ENCODE data around the gene LRRC63.
"Not testable (repeated sequence)": the region's sequence is repeated elsewhere in the genome, so short reads cannot be mapped to it uniquely, and the experiment has no call there.

The LRRC63 gene

GRCh38 chr13:46211483-46212351 lies at the start of gene LRRC63:
LRRC63 (plus strand) TSS chr13:46211928; CDS start chr13:46213035, 1,107 bp downstream.
- DNase-seq (ENCODE audit: low read depth in 2 of 2), result peak; percentile 65 to 69

GRCh38 chr13:46162741-46163140 lies 49.0 kb upstream of the LRRC63 start:
- DNase-seq (ENCODE audit: low read depth in 2 of 2), result not testable (repeated sequence)

- no peak for DNase-seq (ENCODE audit: low read depth in 2 of 2)
Observed at GRCh38 chr13:46164661-46165060, 47.1 kb upstream of the LRRC63 start.

- DNase-seq (ENCODE audit: low read depth in 2 of 2), result no peak
Observed at GRCh38 chr13:46165485-46166223, 46.1 kb upstream of the LRRC63 start.

- DNase-seq (ENCODE audit: low read depth in 2 of 2), result no peak
Observed at GRCh38 chr13:46166224-46166584, 45.5 kb upstream of the LRRC63 start.

GRCh38 chr13:46166947-46167610 lies 44.6 kb upstream of the LRRC63 start:
- DNase-seq (ENCODE audit: low read depth in 2 of 2), result no peak

- peak in 1 of 2 donors; percentile 27 for DNase-seq (ENCODE audit: low read depth in 2 of 2)
Observed at GRCh38 chr13:46168341-46168740, 43.4 kb upstream of the LRRC63 start.

- no peak for DNase-seq (ENCODE audit: low read depth in 2 of 2)
Observed at GRCh38 chr13:46168783-46169182, 42.9 kb upstream of the LRRC63 start.

GRCh38 chr13:46169758-46170157 lies 42.0 kb upstream of the LRRC63 start:
- DNase-seq (ENCODE audit: low read depth in 2 of 2), result no peak

- no peak for DNase-seq (ENCODE audit: low read depth in 2 of 2)
Observed at GRCh38 chr13:46170268-46170667, 41.5 kb upstream of the LRRC63 start.

- DNase-seq (ENCODE audit: low read depth in 2 of 2), result no peak
Observed at GRCh38 chr13:46170687-46171086, 41.0 kb upstream of the LRRC63 start.

GRCh38 chr13:46171217-46171616 lies 40.5 kb upstream of the LRRC63 start:
- DNase-seq (ENCODE audit: low read depth in 2 of 2), result no peak

- DNase-seq (ENCODE audit: low read depth in 2 of 2), result no peak
Observed at GRCh38 chr13:46171739-46172138, 40.0 kb upstream of the LRRC63 start.

- peak in 1 of 2 donors; percentile 16 for DNase-seq (ENCODE audit: low read depth in 2 of 2)
Observed at GRCh38 chr13:46172531-46172991, 39.2 kb upstream of the LRRC63 start.

GRCh38 chr13:46173656-46174055 lies 38.1 kb upstream of the LRRC63 start:
- DNase-seq (ENCODE audit: low read depth in 2 of 2), result no peak

- no peak for DNase-seq (ENCODE audit: low read depth in 2 of 2)
Observed at GRCh38 chr13:46176756-46177155, 35.0 kb upstream of the LRRC63 start.

GRCh38 chr13:46178143-46178542 lies 33.6 kb upstream of the LRRC63 start:
- DNase-seq (ENCODE audit: low read depth in 2 of 2), result no peak

GRCh38 chr13:46178821-46179220 lies 32.9 kb upstream of the LRRC63 start:
- DNase-seq (ENCODE audit: low read depth in 2 of 2), result no peak

GRCh38 chr13:46179491-46179908 lies 32.2 kb upstream of the LRRC63 start:
- peak; percentile 56 to 64 for DNase-seq (ENCODE audit: low read depth in 2 of 2)

GRCh38 chr13:46179969-46180763 lies 31.6 kb upstream of the LRRC63 start:
- DNase-seq (ENCODE audit: low read depth in 2 of 2), result no peak

GRCh38 chr13:46181377-46181839 lies 30.3 kb upstream of the LRRC63 start:
- DNase-seq (ENCODE audit: low read depth in 2 of 2), result no peak
